Renal cortical epithelial cell (primary cell): Measurements from ENCODE around the gene CD46. TPM values are rescaled to one million over a fixed set of nuclear protein-coding genes. Genes with fewer than 3 reads are reported as not detected.

Experiments
- total RNA-seq: library from RNA; depleted of rRNA; stranded (reverse); fragments of >200 nt; gene quantifications from 2 replicates; pipeline ENCODE4 v1.2.3, GENCODE V29; 2014

The CD46 gene
- total RNA-seq, 1 donor from 2014 or later, result 249 TPM

Other genes with a start within 250 kb of the CD46 start
- not detected in 2 replicates for gene CR1L, start 106.9 kb upstream of the CD46 start, total RNA-seq
- gene CD34, start 159.1 kb downstream of the CD46 start, total RNA-seq, result 0.35 TPM in 2 replicates